Panc1 (cell line): ENCODE results near the gene IQSEC2.

Source experiments
- POLR2AphosphoS5 ChIP-seq: IDR thresholded peaks from 2 replicates; pipeline ENCODE4 v1.6.1; 2012; ENCODE audit warnings: mild to moderate bottlenecking, low read depth, low read length, moderate library complexity
- SIN3A ChIP-seq: IDR thresholded peaks from 2 replicates; pipeline ENCODE4 v1.6.1; 2012; ENCODE audit warnings: low read depth, mild to moderate bottlenecking, low read length, moderate library complexity, borderline replicate concordance; ENCODE audit not compliant: insufficient read depth
- TCF7L2 ChIP-seq: IDR thresholded peaks from 2 replicates; pipeline ENCODE4 v1.6.1; 2011; ENCODE audit warnings: mild to moderate bottlenecking, low read depth, low read length, inconsistent platforms
- TF ChIP-seq, protein P1 (sequence below): fragments of 450-650 bp; IDR thresholded peaks from 2 replicates; pipeline ENCODE4 v1.5.1; 2017; ENCODE audit warnings: mild to moderate bottlenecking
- TF ChIP-seq, protein P2 (sequence below), 2 experiments: IDR thresholded peaks; 2 replicates each; pipeline ENCODE4 v1.6.1; 2011 to 2012; ENCODE audit warnings: low read depth in 2 of 2, control low read depth in 1 of 2, low read length in 1 of 2, mild to moderate bottlenecking in 1 of 2, moderate library complexity in 1 of 2; ENCODE audit not compliant: insufficient read depth in 1 of 2

DNA sequence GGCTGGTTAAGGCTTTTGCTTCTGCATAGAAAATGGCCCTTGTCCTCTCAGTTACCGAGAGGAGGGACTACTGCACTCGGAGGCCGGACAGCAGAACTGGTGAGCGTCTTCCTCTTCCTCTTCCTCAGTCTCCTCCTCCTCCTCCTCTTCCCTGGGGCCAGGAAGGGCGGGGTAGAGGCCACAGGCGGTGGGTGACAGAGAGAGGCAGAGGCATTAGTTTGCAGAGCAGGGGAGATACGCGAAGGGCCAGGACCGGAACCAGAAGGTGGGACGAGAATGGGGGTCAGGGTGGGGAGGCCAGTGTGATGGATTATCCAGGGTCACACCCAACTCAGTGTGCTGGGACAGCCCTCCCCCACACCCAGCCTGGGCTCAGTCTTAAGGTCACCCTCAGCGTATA lies 14.5 kb downstream of the IQSEC2 start:
- TF ChIP-seq, protein P1, sequence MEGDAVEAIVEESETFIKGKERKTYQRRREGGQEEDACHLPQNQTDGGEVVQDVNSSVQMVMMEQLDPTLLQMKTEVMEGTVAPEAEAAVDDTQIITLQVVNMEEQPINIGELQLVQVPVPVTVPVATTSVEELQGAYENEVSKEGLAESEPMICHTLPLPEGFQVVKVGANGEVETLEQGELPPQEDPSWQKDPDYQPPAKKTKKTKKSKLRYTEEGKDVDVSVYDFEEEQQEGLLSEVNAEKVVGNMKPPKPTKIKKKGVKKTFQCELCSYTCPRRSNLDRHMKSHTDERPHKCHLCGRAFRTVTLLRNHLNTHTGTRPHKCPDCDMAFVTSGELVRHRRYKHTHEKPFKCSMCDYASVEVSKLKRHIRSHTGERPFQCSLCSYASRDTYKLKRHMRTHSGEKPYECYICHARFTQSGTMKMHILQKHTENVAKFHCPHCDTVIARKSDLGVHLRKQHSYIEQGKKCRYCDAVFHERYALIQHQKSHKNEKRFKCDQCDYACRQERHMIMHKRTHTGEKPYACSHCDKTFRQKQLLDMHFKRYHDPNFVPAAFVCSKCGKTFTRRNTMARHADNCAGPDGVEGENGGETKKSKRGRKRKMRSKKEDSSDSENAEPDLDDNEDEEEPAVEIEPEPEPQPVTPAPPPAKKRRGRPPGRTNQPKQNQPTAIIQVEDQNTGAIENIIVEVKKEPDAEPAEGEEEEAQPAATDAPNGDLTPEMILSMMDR = no peak
- TF ChIP-seq, protein P2, sequence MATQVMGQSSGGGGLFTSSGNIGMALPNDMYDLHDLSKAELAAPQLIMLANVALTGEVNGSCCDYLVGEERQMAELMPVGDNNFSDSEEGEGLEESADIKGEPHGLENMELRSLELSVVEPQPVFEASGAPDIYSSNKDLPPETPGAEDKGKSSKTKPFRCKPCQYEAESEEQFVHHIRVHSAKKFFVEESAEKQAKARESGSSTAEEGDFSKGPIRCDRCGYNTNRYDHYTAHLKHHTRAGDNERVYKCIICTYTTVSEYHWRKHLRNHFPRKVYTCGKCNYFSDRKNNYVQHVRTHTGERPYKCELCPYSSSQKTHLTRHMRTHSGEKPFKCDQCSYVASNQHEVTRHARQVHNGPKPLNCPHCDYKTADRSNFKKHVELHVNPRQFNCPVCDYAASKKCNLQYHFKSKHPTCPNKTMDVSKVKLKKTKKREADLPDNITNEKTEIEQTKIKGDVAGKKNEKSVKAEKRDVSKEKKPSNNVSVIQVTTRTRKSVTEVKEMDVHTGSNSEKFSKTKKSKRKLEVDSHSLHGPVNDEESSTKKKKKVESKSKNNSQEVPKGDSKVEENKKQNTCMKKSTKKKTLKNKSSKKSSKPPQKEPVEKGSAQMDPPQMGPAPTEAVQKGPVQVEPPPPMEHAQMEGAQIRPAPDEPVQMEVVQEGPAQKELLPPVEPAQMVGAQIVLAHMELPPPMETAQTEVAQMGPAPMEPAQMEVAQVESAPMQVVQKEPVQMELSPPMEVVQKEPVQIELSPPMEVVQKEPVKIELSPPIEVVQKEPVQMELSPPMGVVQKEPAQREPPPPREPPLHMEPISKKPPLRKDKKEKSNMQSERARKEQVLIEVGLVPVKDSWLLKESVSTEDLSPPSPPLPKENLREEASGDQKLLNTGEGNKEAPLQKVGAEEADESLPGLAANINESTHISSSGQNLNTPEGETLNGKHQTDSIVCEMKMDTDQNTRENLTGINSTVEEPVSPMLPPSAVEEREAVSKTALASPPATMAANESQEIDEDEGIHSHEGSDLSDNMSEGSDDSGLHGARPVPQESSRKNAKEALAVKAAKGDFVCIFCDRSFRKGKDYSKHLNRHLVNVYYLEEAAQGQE (IDR thresholded peaks at IDR 0.05; ENCODE audit: insufficient read depth in 1 of 2, low read depth in 2 of 2, low read length in 1 of 2) = no peak
- no peak for TF ChIP-seq SIN3A
- no peak for TF ChIP-seq TCF7L2
- no peak for TF ChIP-seq POLR2AphosphoS5
